ENCODE data around the gene THAP5. TPM values are rescaled to one million over a fixed set of nuclear protein-coding genes. Genes with fewer than 3 reads are reported as not detected.

THAP5 gene
- total RNA-seq, 1 experiment from 2014 or later, result 27.1 TPM

DNA sequence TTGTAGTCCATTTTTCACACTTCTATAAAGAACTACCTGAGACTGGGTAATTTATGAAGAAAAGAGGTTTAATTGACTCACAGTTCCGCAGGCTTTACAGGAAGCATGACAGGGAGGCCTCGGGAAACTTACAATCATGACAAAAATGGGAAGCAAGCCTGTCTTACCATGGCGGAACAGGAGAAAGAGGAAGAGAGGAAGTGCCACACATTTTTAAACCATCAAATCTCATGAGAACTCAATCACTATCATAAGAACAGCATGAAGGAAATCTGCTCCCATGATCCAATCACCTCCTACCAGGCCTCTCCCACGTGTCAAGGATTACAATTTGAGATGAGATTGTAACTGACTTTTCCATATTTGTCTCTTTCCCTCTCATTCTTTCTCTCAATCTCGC is 34.2 kb downstream of the THAP5 start:
- no peak for DNase-seq (ENCODE audit: low spot score)

DNA sequence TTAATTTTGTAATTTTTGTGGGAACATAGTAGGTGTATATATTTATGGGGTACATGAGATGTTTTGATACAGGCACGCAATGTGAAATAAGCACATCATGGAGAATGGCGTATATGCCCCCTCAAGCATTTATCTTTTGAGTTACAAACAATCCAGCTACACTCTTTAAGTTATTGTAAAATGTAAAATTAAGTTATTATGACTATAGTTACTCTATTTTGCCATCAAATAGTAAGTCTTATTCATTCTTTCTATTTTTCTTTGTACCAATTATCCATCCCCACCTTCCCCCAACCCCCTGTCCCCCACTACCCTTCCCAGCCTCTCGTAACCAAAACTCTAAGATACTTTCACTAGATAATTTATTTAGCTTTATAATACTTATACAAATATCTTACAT is 35.8 kb downstream of the THAP5 start:
- DNase-seq (ENCODE audit: low spot score), result no peak

DNA sequence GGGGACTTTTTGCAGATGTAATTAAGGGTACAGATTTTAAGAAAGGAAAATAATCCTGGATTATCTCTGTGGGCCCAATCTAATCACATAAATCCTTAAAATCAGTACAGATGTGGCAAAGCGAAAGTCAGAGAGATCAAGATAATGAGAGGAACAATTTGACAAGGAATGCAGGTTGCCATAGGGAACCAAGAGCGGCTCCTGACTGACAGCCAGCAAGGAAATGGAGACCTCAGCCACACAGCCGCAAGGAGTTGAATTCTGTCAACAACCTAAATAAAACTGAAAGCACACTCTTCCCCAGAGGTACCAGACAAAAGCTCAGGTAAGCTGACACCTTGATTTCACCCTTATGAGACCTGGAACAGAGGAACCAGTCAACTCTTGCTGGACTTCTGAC is 40.2 kb downstream of the THAP5 start:
- DNase-seq (ENCODE audit: low spot score), result no peak

GRCh38 chr7:108528183-108528712 is 41.3 kb downstream of the THAP5 start:
- DNase-seq (ENCODE audit: low spot score), result no peak

DNA sequence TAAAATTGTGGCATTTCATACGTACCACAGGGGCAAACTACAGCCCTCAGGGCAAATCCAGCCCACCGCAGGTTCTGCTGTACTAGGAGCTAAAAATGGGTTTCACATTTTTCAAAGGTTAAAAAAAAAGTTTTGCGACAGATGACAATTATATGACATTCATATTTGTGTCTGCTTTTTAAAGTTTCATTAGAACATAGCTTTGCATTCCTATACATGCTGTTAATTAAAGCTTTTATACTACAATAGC is 42.8 kb downstream of the THAP5 start:
- DNase-seq (ENCODE audit: low spot score), result no peak

GRCh38 chr7:108525985-108526767 is 43.3 kb downstream of the THAP5 start, which contains the start of gene PNPLA8:
Gene PNPLA8 (minus strand): TSS chr7:108526135. CDS start chr7:108515491, 10,644 bp downstream.
- DNase-seq (ENCODE audit: low spot score), result peak; percentile 100

DNA sequence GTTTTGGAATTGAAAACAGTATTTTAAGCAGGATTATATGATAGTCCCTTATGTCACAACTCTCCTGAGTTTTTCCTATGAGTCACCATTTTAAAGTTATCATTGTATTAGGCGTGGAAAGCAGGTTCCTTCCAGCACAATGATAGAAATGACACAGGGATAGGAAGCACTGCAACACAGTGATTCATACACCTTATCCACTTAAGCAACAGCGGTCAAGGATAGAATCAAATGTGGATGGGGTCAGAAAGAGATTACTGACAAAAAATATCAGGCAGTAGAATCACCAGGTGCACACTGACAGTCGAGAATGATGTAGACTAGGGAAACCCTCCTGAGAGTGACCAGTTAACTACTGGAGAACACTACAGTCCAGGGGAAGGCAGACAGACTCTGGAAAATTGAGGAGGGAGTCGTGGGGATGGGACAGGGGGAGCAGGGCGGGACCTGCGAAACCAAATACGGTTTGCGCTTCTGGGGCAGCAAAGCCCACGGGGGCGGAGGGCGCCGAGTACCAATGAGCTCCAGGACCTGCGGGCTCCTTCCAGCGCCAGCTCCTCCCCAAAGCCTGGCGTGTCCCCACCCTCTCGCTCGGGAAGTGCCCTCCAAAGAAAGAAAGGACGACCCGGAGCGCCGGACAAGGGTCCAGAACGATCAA is 44.0 kb downstream of the THAP5 start:
- peak; percentile 26 for DNase-seq (ENCODE audit: low spot score)

DNA sequence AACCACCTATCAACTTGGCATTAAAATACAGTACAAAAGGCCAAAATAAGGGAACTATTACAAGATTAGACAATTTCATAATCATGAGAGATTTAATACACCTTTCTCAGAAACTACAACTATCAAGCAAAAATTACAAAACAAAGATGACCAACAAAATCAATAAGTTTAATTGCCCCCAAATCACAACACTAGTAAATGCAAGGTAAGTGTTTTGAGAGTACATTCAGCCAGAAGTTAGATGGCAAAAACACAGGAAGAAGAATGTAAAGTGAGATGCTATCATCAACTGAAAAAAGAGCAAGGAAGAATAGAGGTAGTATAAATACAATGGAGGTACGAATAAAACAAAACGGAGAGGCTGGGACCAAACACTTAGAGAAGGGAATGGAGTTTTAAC is 46.7 kb downstream of the THAP5 start:
- DNase-seq (ENCODE audit: low spot score), result no peak

GRCh38 chr7:108517951-108518350 is 51.6 kb downstream of the THAP5 start:
- DNase-seq (ENCODE audit: low spot score), result no peak

GRCh38 chr7:108515630-108516029 is 53.9 kb downstream of the THAP5 start:
- no peak for DNase-seq (ENCODE audit: low spot score)

DNA sequence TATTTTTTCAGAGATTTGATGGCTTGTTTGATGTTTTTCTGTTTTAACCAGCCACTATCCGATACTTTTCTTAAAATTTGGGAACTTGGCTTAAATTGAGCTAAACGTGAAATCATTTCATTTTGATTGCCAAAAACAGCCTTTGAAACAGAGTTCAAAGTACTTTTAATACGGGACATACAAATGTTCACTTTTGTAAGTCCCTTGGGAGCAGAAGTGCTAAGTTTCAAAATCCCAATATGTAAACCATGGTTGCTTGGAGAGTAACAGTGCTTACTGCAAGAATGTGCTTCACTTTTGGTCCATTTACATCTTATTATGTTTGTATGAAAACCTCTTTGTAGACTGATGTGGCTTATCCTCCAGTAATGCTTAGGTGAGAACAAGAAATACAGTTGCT is 54.5 kb downstream of the THAP5 start:
- no peak for DNase-seq (ENCODE audit: low spot score)

Other genes starting within 250 kb of the THAP5 start
- 2.4 and 2.5 TPM in 2 replicates for gene NRCAM, start 113.3 kb downstream of the THAP5 start, total RNA-seq (2014; rRNA removed; shearing (Covaris generic))
- 20.7 and 22.5 TPM in 2 replicates for gene PNPLA8, start 43.6 kb downstream of the THAP5 start, total RNA-seq (2014; rRNA removed; shearing (Covaris generic))
- 17.4 and 20.9 TPM in 2 replicates for gene DNAJB9, start 168 bp upstream of the THAP5 start, total RNA-seq (2014; rRNA removed; shearing (Covaris generic))

Measured in H4 (cell line).